ENCODE results near the gene MTCL1.

Gene MTCL1

DNA sequence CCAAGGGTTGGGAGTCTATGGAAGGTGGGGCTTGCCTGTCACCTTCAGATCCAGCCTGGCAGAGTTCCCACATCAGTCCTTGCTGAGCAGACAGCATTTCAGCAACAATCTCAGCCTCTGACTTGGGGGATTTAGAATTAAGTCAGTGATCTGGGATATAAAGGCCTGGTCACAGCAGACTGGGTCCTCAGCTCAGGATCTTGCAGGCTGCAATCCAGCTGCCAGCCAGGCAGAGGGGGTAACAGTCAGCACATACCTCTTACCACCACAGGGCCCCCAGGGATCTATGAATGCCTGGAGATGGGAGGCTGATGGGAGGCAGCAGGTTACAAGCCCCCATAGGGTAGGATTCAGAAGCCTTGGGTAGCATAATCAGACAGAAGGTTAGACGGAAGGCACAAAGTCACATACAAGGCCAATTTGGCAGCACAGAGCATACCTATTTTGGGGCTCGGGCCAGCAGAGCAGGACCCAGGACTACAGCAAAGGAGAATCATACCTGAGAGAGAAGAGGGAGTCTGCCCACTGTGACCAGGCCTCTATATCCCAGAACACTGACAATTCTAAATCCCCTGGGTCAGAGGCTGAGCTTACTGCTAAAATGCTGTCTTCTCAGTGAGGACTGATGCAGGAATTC, 163.5 kb downstream of the MTCL1 start:
- no peak overlapping the region for H3K4me3 ChIP-seq (IDR thresholded peaks at IDR 0.05; ENCODE audit: insufficient read depth, low read depth, low read length)
- H3K9ac ChIP-seq: no peak overlapping the region
- H3K4me2 ChIP-seq: no peak overlapping the region
- no peaks in the 10 kb centered on the region for H4K20me1 ChIP-seq (ENCODE audit: insufficient read depth)
- no peaks in the 10 kb centered on the region for H3K4me1 ChIP-seq (ENCODE audit: low read depth, poor library complexity, severe bottlenecking)
- no peak overlapping the region for H3K27ac ChIP-seq
- TF ChIP-seq, protein P1, sequence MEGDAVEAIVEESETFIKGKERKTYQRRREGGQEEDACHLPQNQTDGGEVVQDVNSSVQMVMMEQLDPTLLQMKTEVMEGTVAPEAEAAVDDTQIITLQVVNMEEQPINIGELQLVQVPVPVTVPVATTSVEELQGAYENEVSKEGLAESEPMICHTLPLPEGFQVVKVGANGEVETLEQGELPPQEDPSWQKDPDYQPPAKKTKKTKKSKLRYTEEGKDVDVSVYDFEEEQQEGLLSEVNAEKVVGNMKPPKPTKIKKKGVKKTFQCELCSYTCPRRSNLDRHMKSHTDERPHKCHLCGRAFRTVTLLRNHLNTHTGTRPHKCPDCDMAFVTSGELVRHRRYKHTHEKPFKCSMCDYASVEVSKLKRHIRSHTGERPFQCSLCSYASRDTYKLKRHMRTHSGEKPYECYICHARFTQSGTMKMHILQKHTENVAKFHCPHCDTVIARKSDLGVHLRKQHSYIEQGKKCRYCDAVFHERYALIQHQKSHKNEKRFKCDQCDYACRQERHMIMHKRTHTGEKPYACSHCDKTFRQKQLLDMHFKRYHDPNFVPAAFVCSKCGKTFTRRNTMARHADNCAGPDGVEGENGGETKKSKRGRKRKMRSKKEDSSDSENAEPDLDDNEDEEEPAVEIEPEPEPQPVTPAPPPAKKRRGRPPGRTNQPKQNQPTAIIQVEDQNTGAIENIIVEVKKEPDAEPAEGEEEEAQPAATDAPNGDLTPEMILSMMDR (conservative IDR thresholded peaks at IDR 0.05; ENCODE audit: low read depth, low read length): no peak
- H3K36me3 ChIP-seq (ENCODE audit: insufficient read depth): no peaks in the 10 kb centered on the region
- no peak overlapping the region for H2AFZ ChIP-seq (ENCODE audit: low read depth)
- H3K79me2 ChIP-seq (ENCODE audit: insufficient read depth, low read depth): no peaks in the 10 kb centered on the region
- no peaks in the 10 kb centered on the region for H3K27me3 ChIP-seq (ENCODE audit: insufficient read depth, low read depth)

DNA sequence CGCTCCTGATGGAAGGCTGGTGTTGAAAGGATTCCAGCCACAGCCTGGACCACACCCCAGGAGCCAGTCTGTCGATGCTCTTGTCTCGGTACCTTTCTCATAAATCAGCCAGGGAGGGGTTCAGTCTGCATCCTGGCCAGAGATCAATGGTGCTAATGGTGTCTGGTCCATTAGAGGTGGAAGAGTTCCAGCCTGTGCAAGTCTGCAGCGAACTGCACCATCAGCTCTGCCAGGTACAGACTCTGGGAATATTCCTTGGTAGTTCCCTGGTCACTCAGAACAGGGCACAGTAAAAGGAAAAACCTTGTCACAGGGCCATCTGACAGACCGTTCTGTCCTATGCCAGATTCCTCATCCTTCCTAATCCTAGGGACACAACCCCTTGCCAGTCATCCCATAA, 164.3 kb downstream of the MTCL1 start:
- TF ChIP-seq, protein P1 (conservative IDR thresholded peaks at IDR 0.05; ENCODE audit: low read depth, low read length): no peak
- Histone ChIP-seq H3K9ac (no peak overlapping the region), H3K36me3 (ENCODE audit: insufficient read depth) (no peaks in the 10 kb centered on the region), H3K27ac (no peak overlapping the region), H2AFZ (ENCODE audit: low read depth) (no peak overlapping the region), H3K4me3 (IDR thresholded peaks at IDR 0.05; ENCODE audit: insufficient read depth, low read depth, low read length) (no peak overlapping the region), H3K4me2 (no peak overlapping the region), H3K79me2 (ENCODE audit: insufficient read depth, low read depth) (no peaks in the 10 kb centered on the region), H3K27me3 (ENCODE audit: insufficient read depth, low read depth) (no peaks in the 10 kb centered on the region), H4K20me1 (ENCODE audit: insufficient read depth) (no peaks in the 10 kb centered on the region), H3K4me1 (ENCODE audit: low read depth, poor library complexity, severe bottlenecking) (no peaks in the 10 kb centered on the region)

DNA sequence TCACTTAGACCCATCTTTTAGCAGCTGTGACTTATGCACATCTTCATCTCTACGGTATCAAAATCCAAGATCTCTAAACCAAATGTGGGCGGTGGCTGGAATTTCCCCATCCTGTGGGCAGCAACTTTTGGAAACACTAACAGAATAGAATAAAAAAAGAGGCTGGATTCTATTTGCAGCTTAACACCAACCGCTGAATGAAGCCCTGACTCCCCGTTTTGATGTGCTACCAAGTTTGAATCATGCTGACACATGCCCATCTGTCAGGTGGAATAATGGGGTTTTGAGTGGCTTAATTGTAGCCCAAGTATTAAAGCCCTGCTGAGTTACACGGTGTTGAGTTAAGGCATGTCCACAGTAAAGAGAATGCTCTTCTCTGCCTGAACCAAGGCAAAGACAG, 165.2 kb downstream of the MTCL1 start:
- Histone ChIP-seq H4K20me1 (ENCODE audit: insufficient read depth) (no peaks in the 10 kb centered on the region), H2AFZ (ENCODE audit: low read depth) (no peak overlapping the region), H3K4me2 (no peak overlapping the region), H3K4me1 (ENCODE audit: low read depth, poor library complexity, severe bottlenecking) (no peaks in the 10 kb centered on the region), H3K27me3 (ENCODE audit: insufficient read depth, low read depth) (no peaks in the 10 kb centered on the region), H3K4me3 (IDR thresholded peaks at IDR 0.05; ENCODE audit: insufficient read depth, low read depth, low read length) (no peak overlapping the region), H3K27ac (no peak overlapping the region), H3K79me2 (ENCODE audit: insufficient read depth, low read depth) (no peaks in the 10 kb centered on the region), H3K9ac (no peak overlapping the region), H3K36me3 (ENCODE audit: insufficient read depth) (no peaks in the 10 kb centered on the region)
- TF ChIP-seq, protein P1 (conservative IDR thresholded peaks at IDR 0.05; ENCODE audit: low read depth, low read length): no peak

DNA sequence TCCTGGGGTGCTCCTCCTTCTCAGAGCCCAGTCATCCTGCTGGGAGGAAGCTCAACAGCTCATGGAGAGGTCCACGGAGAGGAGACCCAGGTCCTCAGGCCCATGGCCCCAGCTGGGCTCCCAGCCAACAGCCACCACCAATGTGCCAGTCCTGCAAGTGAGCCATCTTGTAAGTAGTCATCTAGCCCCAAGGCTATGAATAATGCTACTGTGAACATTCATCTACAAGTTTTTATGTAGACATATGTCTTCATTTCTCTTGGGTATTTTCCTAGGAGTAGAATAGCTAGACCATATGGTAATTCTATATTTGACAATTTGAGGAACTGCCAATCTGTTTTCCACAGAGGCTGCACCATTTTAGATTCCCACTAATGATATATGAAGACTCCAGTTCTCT, 166.1 kb downstream of the MTCL1 start:
- TF ChIP-seq, protein P1 (conservative IDR thresholded peaks at IDR 0.05; ENCODE audit: low read depth, low read length): no peak
- H3K27ac ChIP-seq: no peak overlapping the region
- H3K4me2 ChIP-seq: no peak overlapping the region
- H4K20me1 ChIP-seq (ENCODE audit: insufficient read depth): no peaks in the 10 kb centered on the region
- no peaks in the 10 kb centered on the region for H3K27me3 ChIP-seq (ENCODE audit: insufficient read depth, low read depth)
- no peak overlapping the region for H3K9ac ChIP-seq
- H2AFZ ChIP-seq (ENCODE audit: low read depth): no peak overlapping the region
- no peaks in the 10 kb centered on the region for H3K4me1 ChIP-seq (ENCODE audit: low read depth, poor library complexity, severe bottlenecking)
- no peaks in the 10 kb centered on the region for H3K79me2 ChIP-seq (ENCODE audit: insufficient read depth, low read depth)
- no peaks in the 10 kb centered on the region for H3K36me3 ChIP-seq (ENCODE audit: insufficient read depth)
- no peak overlapping the region for H3K4me3 ChIP-seq (IDR thresholded peaks at IDR 0.05; ENCODE audit: insufficient read depth, low read depth, low read length)

Measured in KMS-11 (cell line).